ENCODE measurements around the gene KREMEN1. TPM values are rescaled to one million over a fixed set of nuclear protein-coding genes. Genes with fewer than 3 reads are reported as not detected.

Gene KREMEN1
- total and polyA plus RNA-seq, 8 donors = 5.4 to 34.5 (median 11.6) TPM

DNA sequence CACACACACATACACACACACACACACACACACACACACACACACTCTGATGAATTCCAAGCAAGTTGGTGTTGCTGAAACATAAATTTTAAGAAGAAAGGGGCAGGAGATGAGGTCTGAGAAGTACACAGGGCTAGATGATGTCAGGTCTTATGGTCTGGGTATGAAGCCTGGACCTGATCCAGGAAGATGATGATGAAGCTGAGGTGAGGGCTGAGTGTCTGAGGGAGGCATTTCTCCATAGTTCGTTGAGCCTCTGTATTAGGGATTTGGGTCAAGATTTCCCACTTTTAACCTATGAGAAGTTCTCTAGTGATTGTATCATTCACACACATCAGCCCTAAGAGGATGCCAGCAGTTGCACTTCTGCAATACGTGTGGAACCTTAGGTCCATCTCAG is 32.6 kb downstream of the KREMEN1 start:
- intact Hi-C loops (cut with DNase I; ENCODE audit: low total_unique reads) = no loop called here
- Histone ChIP-seq H3K4me3 (no peak overlapping the region), H3K27ac (no peak overlapping the region), H3K27me3 (no peaks in the 10 kb centered on the region), H3K4me1 (no peaks in the 10 kb centered on the region), H3K36me3 (no peaks in the 10 kb centered on the region), H3K9me3 (no peaks in the 10 kb centered on the region)
- TF ChIP-seq, protein P1, sequence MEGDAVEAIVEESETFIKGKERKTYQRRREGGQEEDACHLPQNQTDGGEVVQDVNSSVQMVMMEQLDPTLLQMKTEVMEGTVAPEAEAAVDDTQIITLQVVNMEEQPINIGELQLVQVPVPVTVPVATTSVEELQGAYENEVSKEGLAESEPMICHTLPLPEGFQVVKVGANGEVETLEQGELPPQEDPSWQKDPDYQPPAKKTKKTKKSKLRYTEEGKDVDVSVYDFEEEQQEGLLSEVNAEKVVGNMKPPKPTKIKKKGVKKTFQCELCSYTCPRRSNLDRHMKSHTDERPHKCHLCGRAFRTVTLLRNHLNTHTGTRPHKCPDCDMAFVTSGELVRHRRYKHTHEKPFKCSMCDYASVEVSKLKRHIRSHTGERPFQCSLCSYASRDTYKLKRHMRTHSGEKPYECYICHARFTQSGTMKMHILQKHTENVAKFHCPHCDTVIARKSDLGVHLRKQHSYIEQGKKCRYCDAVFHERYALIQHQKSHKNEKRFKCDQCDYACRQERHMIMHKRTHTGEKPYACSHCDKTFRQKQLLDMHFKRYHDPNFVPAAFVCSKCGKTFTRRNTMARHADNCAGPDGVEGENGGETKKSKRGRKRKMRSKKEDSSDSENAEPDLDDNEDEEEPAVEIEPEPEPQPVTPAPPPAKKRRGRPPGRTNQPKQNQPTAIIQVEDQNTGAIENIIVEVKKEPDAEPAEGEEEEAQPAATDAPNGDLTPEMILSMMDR (IDR thresholded peaks at IDR 0.05) = no peak
- no peak for DNase-seq
- 45 to 73% (median 60%) methylated on average over 2 of the region's 2 CpGs for WGBS, 5 donors

GRCh38 chr22:29106839-29107238 is 34.0 kb downstream of the KREMEN1 start:
- Histone ChIP-seq H3K27me3 (no peaks in the 10 kb centered on the region), H3K4me1 (no peaks in the 10 kb centered on the region), H3K36me3 (no peaks in the 10 kb centered on the region), H3K9me3 (no peaks in the 10 kb centered on the region), H3K4me3 (no peak overlapping the region), H3K27ac (no peak overlapping the region)
- WGBS, 5 donors = 41 to 79% (median 64%) methylated on average over 4 of the region's 4 CpGs
- TF ChIP-seq POLR2A (IDR thresholded peaks at IDR 0.05) (no peak), EP300 (IDR thresholded peaks at IDR 0.05) (no peak), POLR2AphosphoS5 (IDR thresholded peaks at IDR 0.05) (no peak)
- TF ChIP-seq, protein P1 (IDR thresholded peaks at IDR 0.05) = no peak
- DNase-seq = no peak
- intact Hi-C loops (cut with DNase I; ENCODE audit: low total_unique reads) = no loop called here

GRCh38 chr22:29108137-29108536 is 35.3 kb downstream of the KREMEN1 start:
- no peak for DNase-seq
- Histone ChIP-seq H3K4me3 (no peak overlapping the region), H3K36me3 (no peaks in the 10 kb centered on the region), H3K4me1 (peaks cover 0 to 5% (median 1%) of the 10 kb centered on the region in 4 donors), H3K27me3 (no peaks in the 10 kb centered on the region), H3K27ac (no peak overlapping the region), H3K9me3 (no peaks in the 10 kb centered on the region)
- 92 to 99% (median 96%) methylated on average over 5 of the region's 5 CpGs for WGBS, 5 donors
- TF ChIP-seq POLR2A (IDR thresholded peaks at IDR 0.05) (no peak), POLR2AphosphoS5 (IDR thresholded peaks at IDR 0.05) (no peak), EP300 (IDR thresholded peaks at IDR 0.05) (no peak)
- TF ChIP-seq, protein P1 (IDR thresholded peaks at IDR 0.05) = no peak
- intact Hi-C loops (cut with DNase I; ENCODE audit: low total_unique reads) = no loop called here

DNA sequence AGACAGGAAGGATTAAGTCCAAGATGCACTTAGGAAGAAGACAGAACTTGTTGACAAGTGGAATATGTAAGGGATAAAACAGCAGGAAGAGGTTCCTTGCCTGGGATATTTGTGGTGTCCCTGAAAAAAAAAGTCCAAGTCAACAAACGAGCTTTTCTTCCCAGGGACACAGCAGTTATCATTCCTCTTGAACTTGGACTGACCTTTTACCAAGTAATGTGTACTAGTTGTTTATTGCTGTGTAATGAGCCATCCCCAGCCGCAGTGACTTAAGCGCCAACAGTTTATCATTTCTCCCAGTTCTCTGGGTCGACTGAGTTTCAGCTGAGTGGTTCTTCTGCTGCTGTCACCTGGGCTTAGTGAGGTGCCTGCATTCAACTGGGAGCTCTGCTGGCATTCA is 37.0 kb downstream of the KREMEN1 start:
- no peak overlapping the region for H3K4me3 ChIP-seq
- peak overlapping the region in 1 of 5 donors; percentile 11 for H3K27ac ChIP-seq
- no peaks in the 10 kb centered on the region for H3K36me3 ChIP-seq
- H3K27me3 ChIP-seq = no peaks in the 10 kb centered on the region
- WGBS, 5 donors = 64 to 72% (median 67%) methylated on average over 4 of the region's 4 CpGs
- intact Hi-C loops (cut with DNase I; ENCODE audit: low total_unique reads) = no loop called here
- TF ChIP-seq, protein P1 (IDR thresholded peaks at IDR 0.05) = no peak
- TF ChIP-seq POLR2AphosphoS5 (IDR thresholded peaks at IDR 0.05) (peak in 1 of 3 donors; percentile 12), POLR2A (IDR thresholded peaks at IDR 0.05) (no peak)
- DNase-seq = no peak
- H3K4me1 ChIP-seq = peaks cover 0 to 10% (median 5%) of the 10 kb centered on the region in 4 donors
- no peaks in the 10 kb centered on the region for H3K9me3 ChIP-seq
